Endothelial cell of umbilical vein (primary cell): ENCODE measurements around the gene TAOK2. TPM values are rescaled to one million over a fixed set of nuclear protein-coding genes. Genes with fewer than 3 reads are reported as not detected.

Experiments
- BruUV-seq: library from RNA; stranded (reverse); fragments of 400-500 nt; replicated peaks from 2 replicates; lab custom pipeline; 2021; lab: Mats Ljungman, UMichigan
- CTCF ChIA-PET: fragments of 300-600, 350-600 bp; sonication (Branson Sonifier 250); formaldehyde crosslinking; loops from one replicate; lab custom pipeline; 2021; ENCODE audit warnings: antibody characterized with exemption, inconsistent platforms; lab: Charles Lee
- POLR2A ChIA-PET: fragments of 300-600, 350-600 bp; sonication (Branson Sonifier 250); formaldehyde crosslinking; loops from one replicate; lab custom pipeline; 2021; ENCODE audit warnings: antibody characterized with exemption, inconsistent platforms; lab: Charles Lee
- DNase-seq: peaks from one replicate; pipeline ENCODE4 v3.0.0-alpha.2; 2011; ENCODE audit warnings: low read depth, low spot score
- FAIRE-seq: peaks from 2 replicates; lab custom pipeline; 2011; peaks lifted over from hg19 to GRCh38; lab: Jason Lieb, UNC
- H2AFZ ChIP-seq: 2 replicates; pipeline ENCODE4 v1.6.0; 2012; ENCODE audit warnings: low read depth, low read length, control low read depth, inconsistent platforms
- H3K27ac ChIP-seq: 2 replicates; pipeline ENCODE4 v1.5.1; 2011; ENCODE audit warnings: low read depth, mild to moderate bottlenecking, control low read depth, low read length, moderate library complexity; ENCODE audit not compliant: insufficient read depth
- H3K27me3 ChIP-seq, 2 experiments: 2 replicates each; pipeline versions ENCODE4 v1.6.0 to v1.6.1; 2011; ENCODE audit warnings: low read length in 2 of 2, mixed read lengths in 1 of 2; ENCODE audit not compliant: control insufficient read depth in 2 of 2, insufficient read depth in 2 of 2
- H3K36me3 ChIP-seq, 2 experiments: 2 replicates in 1 of 2; 3 replicates in 1 of 2; pipeline ENCODE4 v1.5.1; 2011; ENCODE audit warnings: low read length in 2 of 2, mild to moderate bottlenecking in 1 of 2, moderate library complexity in 1 of 2; ENCODE audit not compliant: control insufficient read depth in 2 of 2, insufficient read depth in 2 of 2; ENCODE audit errors: extremely low read depth in 1 of 2
- H3K4me1 ChIP-seq: 3 replicates; pipeline ENCODE4 v1.5.1; 2011; ENCODE audit warnings: mild to moderate bottlenecking, low read length; ENCODE audit not compliant: control insufficient read depth, insufficient read depth; ENCODE audit errors: extremely low read depth
- H3K4me2 ChIP-seq: 2 replicates; pipeline ENCODE4 v1.6.1; 2011; ENCODE audit warnings: low read length, control low read depth, mixed read lengths; ENCODE audit not compliant: insufficient read depth
- H3K4me3 ChIP-seq, 3 experiments: fragments of 200-600 bp in 1 of 3; sonication (generic), shearing (Covaris generic) in 1 of 3; replicated peaks in 1 of 3; 2 replicates each; pipeline ENCODE4 v1.5.1; 2011 to 2016; ENCODE audit warnings: control low read depth in 3 of 3, low read length in 3 of 3, mild to moderate bottlenecking in 2 of 3, inconsistent platforms in 1 of 3, low read depth in 1 of 3, moderate library complexity in 1 of 3; ENCODE audit not compliant: insufficient read depth in 1 of 3
- H3K79me2 ChIP-seq: 2 replicates; pipeline ENCODE4 v1.6.0; 2012; ENCODE audit warnings: low read length, inconsistent platforms; ENCODE audit not compliant: control insufficient read depth, insufficient read depth
- H3K9ac ChIP-seq: replicated peaks from 2 replicates; pipeline ENCODE3; 2011; ENCODE audit warnings: low read length, control low read depth; ENCODE audit not compliant: insufficient read depth; ENCODE audit errors: extremely low read depth
- H3K9me1 ChIP-seq: replicated peaks from 3 replicates; pipeline ENCODE4 v1.6.0; 2011; ENCODE audit warnings: mild to moderate bottlenecking, low read length; ENCODE audit not compliant: control insufficient read depth, insufficient read depth; ENCODE audit errors: extremely low read depth
- H3K9me3 ChIP-seq: replicated peaks from 2 replicates; pipeline ENCODE4 v1.5.1; 2012; ENCODE audit warnings: low read length, inconsistent platforms; ENCODE audit not compliant: control insufficient read depth, insufficient read depth
- H4K20me1 ChIP-seq: replicated peaks from 2 replicates; pipeline ENCODE3; 2011; ENCODE audit warnings: mild to moderate bottlenecking, low read length; ENCODE audit not compliant: control insufficient read depth, insufficient read depth; ENCODE audit errors: extremely low read depth
- EZH2 ChIP-seq: IDR thresholded peaks from 2 replicates; pipeline ENCODE4 v1.6.1; 2012; ENCODE audit warnings: borderline replicate concordance, low read depth, mild to moderate bottlenecking, moderate library complexity, low read length, inconsistent platforms; ENCODE audit not compliant: severe bottlenecking
- FOS ChIP-seq: IDR thresholded peaks from 2 replicates; pipeline ENCODE4 v1.6.1; 2011; ENCODE audit warnings: mild to moderate bottlenecking, low read length, moderate library complexity, borderline replicate concordance; ENCODE audit not compliant: insufficient read depth
- GATA2 ChIP-seq: IDR thresholded peaks from 2 replicates; pipeline ENCODE4 v1.7.0; 2011; ENCODE audit warnings: low read depth, mild to moderate bottlenecking, moderate library complexity, mixed read lengths, low read length; ENCODE audit not compliant: insufficient read length, insufficient read depth
- JUN ChIP-seq: IDR thresholded peaks from 2 replicates; pipeline ENCODE4 v1.6.1; 2011; ENCODE audit warnings: borderline replicate concordance, low read depth; ENCODE audit not compliant: insufficient read length, insufficient read depth
- MYC ChIP-seq: IDR thresholded peaks from one replicate; pipeline ENCODE4 v1.6.1; 2011; ENCODE audit warnings: mild to moderate bottlenecking, low read depth, low read length
- POLR2A ChIP-seq: IDR thresholded peaks from 2 replicates; pipeline ENCODE4 v1.6.1; 2012; ENCODE audit warnings: low read depth, mild to moderate bottlenecking, control low read depth, low read length
- POLR2AphosphoS5 ChIP-seq: IDR thresholded peaks from 2 replicates; pipeline ENCODE4 v1.6.1; 2012; ENCODE audit warnings: low read depth, mild to moderate bottlenecking, control low read depth, low read length, moderate library complexity; ENCODE audit not compliant: insufficient read depth
- dilution Hi-C: fragments of 300-500 bp; cut with MboI; formaldehyde crosslinking; loops from one replicate; pipeline ENCODE4 v1.15.0; 2019; ENCODE audit warnings: low sequenced_read_pairs; ENCODE audit not compliant: extremely low pct_ligation_motif_present
- intact Hi-C: fragments of 100-400 bp; cut with micrococcal nuclease; formaldehyde crosslinking; loops from one replicate; pipeline ENCODE4 v1.10.0; 2022
- polyA plus RNA-seq, 4 experiments: library from polyadenylated mRNA; depleted of rRNA in 3 of 4; stranded (reverse) in 3 of 4; unstranded in 1 of 4; fragments of >200 nt; gene quantifications; 2 replicates each; pipeline versions ENCODE4 v1.2.1 to v1.2.3, GENCODE V29; 2011 to 2012; ENCODE audit warnings: missing spikeins in 1 of 4
- total RNA-seq: library from RNA; stranded (reverse); gene quantifications from 2 replicates; pipeline ENCODE4 v1.2.3, GENCODE V29; 2021
- TF ChIP-seq, protein P1 (sequence below): IDR thresholded peaks from 2 replicates; pipeline ENCODE4 v1.6.1; 2011; ENCODE audit not compliant: insufficient read depth, insufficient read length

Gene TAOK2
- total and polyA plus RNA-seq, 2 donors (not counting 3 experiments of a cell fraction or from before 2014, with no cell fraction given): 52.8 to 114 TPM

DNA sequence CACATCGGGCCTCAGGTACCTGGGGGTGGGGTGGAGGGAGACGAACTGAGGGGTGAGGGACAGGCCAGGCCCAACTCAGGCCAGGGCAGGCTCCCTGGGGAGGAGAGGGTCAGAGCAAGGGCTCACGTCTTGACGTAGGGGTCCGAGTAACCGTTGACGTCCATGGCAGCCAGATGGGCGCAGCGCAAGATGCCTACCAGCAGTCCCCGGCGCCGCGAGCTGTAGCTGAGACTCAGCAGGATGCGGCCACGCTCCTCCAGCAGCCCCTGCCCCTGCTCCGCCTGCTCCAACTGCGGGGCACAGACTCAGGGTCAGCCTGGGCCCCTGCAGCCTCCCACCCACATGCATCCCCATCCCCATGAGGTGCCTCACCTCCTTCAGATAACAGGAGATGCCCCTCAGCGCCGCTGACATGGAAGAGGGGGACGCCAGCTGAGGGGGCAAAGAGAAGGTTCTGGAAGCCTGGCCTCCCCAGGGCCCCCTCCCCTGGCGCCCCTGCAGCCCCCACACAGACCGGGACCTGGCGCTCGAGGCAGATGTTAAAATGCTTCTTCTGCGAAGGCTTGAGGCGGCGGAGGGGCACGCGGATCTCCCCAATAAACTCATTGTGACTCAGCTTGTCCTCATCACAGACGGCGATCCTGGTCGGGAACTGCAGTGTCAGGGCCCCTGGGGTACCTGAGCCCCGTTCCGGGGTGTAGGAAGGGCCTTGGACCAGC lies 33.1 kb downstream of the TAOK2 start:
- FAIRE-seq (no peak), DNase-seq (no peak)
- BruUV-seq: no TSS peak
- TF ChIP-seq GATA2 (no peak), FOS (no peak), POLR2A (peak; percentile 16), POLR2AphosphoS5 (no peak), MYC (no peak), EZH2 (no peak), JUN (no peak)
- TF ChIP-seq, protein P1, sequence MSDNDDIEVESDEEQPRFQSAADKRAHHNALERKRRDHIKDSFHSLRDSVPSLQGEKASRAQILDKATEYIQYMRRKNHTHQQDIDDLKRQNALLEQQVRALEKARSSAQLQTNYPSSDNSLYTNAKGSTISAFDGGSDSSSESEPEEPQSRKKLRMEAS: no peak
- no peaks in the 10 kb centered on the region for H3K79me2 ChIP-seq
- H3K27ac ChIP-seq: no peak overlapping the region
- no peak overlapping the region for H3K9ac ChIP-seq
- H3K4me3 ChIP-seq: no peak overlapping the region
- POLR2A ChIA-PET: no interaction called here
- no peaks in the 10 kb centered on the region for H3K9me3 ChIP-seq
- H3K4me1 ChIP-seq: peaks cover 2% of the 10 kb centered on the region
- H2AFZ ChIP-seq: no peak overlapping the region
- intact Hi-C loops (no loop called here), dilution Hi-C loops (no loop called here)
- H3K4me2 ChIP-seq: no peak overlapping the region
- H3K27me3 ChIP-seq: peaks cover 14 to 22% of the 10 kb centered on the region in 2 experiments
- H3K36me3 ChIP-seq: peaks cover 0 to 3% of the 10 kb centered on the region in 2 experiments
- no peaks in the 10 kb centered on the region for H4K20me1 ChIP-seq
- H3K9me1 ChIP-seq: no peaks in the 10 kb centered on the region
- CTCF ChIA-PET: interaction anchor here (1.0 to 3.8 kb wide), 8 partner anchors 11 to 315 kb away, joined by 3 to 22 read pairs (median 6); partner anchors contain the start of genes PAGR1 and TMEM219
